Measurements from ENCODE around the gene COX5B. TPM values are rescaled to one million over a fixed set of nuclear protein-coding genes. Genes with fewer than 3 reads are reported as not detected.
A peak's percentile ranks its signal among the peaks of the same experiment; 100 is the strongest.
"Not testable (repeated sequence)": the region's sequence is repeated elsewhere in the genome, so short reads cannot be mapped to it uniquely, and the experiment has no call there.

The COX5B gene
- total RNA-seq, 1 donor from 2014 or later = 345 TPM

DNA sequence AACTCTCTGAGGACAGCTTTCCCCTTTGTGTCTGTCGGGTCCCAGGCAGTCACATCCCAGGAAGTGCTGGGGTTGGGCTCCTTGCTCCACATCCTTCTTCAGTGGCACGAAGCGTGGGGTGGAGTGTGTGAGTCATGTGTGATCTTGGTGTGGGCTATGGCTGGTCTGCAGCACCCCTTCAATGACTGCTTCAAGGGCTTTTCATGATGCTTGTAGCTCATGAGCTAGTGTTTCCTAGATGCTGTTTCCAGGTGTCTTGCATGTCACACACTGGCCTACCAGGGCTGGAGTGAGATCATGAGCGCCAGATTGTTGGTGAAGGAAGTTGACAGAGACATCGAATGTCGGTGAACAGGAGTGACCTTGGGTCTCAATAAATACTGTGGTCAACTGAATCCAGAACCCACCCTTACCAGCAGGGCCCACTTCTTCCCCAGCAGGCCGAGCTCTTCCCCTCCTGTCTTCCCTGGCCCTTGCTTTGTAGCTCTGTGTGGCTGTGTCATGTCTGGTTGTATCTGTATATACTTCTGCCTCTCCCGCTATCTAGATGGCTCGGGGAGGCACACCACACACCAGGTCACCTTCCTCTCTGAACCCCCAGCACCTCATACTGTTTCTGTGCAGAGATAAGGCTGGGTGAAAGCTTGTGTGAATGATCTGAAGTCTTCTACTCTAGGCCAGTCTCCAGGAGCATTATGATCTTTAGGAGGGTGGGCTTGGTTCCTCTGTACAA, 27.5 kb downstream of the COX5B start:
- no peak for DNase-seq (ENCODE audit: low spot score)

GRCh38 chr2:97673915-97674283, 28.0 kb downstream of the COX5B start:
- DNase-seq (ENCODE audit: low spot score) = no peak

DNA sequence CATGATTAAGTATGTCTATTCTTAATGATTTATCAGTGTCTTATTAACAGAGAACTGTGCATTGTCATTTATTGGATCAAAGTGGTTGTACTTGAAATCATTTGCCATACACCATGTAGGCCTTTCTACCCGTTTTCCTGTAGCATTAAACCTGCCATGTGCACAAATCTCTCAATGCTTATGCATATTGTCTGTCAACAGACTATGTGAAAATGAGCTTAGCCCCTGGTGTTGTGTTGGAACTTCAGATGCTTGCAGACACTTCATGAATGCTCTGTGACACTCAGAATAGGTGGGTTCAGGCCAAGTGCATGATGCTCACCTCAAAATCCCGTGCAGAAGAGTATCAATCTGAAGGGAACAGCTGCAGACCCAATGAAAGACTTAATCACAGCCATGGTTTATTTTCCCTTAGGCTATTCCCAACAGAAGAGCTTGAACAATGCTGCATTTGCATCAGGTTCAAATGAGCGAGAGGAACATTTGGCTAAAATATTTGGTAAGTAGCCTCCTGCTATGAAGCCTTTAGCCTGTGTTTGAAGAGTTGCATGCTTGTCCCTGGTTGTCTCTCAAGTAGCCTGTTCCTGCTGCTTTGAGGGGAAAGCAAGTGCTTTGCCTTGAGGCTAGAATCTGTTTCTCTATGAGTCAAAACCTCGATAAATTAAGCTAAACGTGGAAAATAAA, 29.7 kb downstream of the COX5B start:
- DNase-seq (ENCODE audit: low spot score) = no peak

- DNase-seq (ENCODE audit: low spot score) = no peak
These were observed 30.8 kb downstream of the COX5B start for GRCh38 chr2:97676620-97677019.

DNA sequence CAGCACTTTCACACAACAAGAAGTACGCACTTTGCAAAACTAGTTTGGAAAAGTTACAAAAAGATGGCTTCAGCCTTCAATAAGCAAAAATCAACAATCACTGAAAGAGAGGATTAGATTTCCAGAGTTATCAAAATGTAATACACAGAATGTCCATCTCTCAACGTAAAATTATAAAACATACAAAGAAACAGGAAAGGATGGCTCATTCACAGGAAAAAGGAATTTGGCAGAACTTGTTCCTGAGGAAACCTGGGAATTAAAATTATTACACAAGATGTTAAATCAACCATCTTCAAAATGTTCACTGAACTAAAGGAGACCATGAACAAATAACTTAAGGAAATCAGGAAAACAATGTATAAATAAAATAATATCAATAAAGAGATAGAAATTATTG, 31.6 kb downstream of the COX5B start:
- DNase-seq (ENCODE audit: low spot score) = no peak

DNA sequence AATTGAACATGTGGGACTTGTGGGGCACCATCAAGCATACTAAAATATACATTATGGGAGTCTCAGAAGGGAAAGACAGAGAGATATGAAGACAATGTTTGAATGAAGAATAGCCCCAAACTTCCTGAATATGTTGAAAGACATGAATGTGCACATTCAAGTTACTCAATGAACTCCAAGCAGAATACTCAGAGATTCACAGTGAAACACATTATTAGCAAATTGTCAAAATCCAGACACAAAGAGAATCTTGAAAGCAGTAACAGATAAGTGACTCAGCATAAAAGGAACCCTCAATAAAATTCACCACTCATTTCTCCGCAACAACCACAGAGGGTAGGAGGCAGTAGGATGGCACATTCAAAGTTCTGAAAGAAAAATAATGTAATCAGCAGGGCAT, 32.4 kb downstream of the COX5B start:
- no peak for DNase-seq (ENCODE audit: low spot score)

DNA sequence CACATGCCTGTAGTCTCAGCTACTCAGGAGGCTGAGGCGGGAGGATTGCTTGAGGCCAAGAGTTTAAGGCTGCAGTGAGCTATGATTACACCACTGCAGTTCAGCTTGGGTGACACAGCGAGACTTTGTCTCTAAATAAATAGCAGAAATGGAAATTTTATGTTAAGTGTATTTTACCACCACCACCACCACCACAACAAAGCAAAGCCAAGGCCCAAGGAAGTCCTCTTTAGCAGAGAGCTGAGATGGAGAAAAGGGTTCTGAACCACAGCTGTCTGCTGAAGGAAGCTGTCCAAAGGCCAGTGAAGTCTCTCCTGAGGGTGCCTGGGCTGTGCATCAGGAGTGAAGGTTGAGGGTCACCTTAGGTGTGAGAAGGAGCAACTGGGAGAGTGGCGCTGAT, 41.4 kb downstream of the COX5B start:
- not testable (repeated sequence) for DNase-seq (ENCODE audit: low spot score)

DNA sequence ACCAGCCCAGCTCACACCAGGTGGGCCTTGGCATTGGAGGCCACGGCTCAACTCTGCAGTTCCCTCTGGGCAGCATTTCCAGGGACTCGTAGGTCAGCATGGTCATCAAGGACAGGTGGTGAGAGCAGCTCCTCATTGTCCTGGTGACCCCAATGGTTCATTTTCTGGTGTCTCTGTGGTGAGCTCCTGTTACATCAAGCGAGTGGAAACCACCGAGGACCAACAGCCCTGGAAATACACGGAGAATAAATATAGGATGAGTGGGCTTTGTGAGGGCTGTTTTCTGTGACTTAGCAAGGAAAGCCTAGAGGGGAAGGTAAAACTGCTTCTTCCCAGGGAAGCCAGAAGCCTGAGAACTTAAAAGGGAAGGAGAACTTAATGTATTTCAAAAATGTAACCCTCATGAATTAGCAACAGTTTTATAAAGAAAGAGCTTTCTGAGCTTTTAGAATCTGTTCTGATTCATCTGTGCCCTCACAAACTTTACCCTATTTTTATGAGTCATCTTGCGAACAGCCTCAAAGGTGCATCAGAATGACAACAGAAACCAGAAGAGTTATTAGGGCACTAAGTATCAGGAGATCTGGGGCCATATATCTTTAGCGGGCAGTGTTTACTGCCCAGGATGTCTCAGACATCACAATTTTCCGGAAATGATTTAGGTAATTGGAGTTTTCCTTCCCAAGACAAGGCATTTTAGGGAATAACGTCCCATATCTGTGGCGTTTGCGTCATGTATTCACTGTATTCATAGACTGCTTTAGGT, 42.4 kb downstream of the COX5B start:
- no peak for DNase-seq (ENCODE audit: low spot score)

GRCh38 chr2:97691166-97691565, 45.3 kb downstream of the COX5B start:
- DNase-seq (ENCODE audit: low spot score) = no peak

DNA sequence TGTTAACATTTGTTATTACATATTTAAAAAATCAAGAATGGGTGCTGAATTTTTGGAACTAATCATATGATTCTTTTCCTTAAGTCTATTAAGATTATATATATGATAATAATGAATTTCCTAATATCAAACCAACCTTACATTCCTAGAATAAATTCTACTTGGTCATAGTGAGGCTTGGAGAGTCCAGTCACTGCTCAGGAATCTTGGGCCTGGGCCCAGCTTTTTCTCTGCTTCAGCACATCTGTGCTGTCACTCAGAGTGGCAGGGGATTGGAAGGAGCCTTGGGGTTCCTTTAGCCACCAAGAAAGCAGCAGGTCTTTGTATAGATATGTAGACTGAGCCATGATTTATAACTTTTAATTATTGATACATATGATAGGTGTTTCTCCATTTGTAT, 47.6 kb downstream of the COX5B start:
- no peak for DNase-seq (ENCODE audit: low spot score)

GRCh38 chr2:97695744-97696143, 49.9 kb downstream of the COX5B start:
- no peak for DNase-seq (ENCODE audit: low spot score)

DNA sequence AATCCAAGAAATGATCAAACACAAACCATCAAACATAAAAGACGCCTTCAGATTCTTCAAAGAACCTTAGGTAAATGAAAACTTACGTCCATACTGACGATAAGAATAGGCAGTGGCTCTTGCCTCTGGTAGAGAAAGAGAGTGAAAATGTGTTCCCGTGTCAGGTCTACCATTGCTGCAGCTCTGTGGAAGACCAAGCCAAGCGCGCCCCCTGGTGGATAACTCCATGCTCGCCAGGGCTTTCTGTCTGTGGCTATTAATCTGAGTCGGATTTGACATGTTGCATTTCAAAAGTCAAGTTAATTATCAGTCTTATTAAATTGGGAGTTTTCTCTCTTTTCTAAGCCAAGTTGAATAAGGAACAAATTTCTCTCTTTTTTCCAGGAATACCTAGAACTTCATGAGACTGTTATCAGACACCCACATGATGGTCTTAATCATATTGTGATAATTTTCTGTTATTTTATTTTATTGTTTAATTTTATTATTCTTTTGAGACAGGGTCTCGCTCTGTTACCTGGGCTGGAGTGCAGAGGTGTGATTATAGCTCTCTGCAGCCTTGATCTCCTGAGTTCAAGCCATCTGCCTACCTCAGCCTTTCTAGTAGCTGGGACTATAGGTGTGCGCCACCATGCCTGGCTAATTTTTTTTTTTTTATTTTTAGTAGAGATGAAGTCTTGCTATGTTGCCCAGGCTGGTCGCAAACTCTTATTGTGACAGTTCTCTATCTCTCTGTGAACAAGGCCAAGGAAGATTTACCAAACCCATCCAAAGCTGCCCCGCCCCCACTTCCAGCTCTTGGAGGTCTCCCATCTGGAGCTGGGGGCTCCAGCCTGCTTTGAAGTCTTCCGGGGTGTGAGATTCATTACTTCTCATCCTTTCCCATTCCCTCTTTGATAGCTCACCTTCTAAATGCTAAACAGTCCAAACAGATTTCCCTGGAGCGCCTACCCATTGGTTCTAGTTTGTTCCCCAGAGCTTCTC, 51.7 kb downstream of the COX5B start:
- DNase-seq (ENCODE audit: low spot score) = peak; percentile 92

Other genes starting within 250 kb of the COX5B start
- gene ANKRD36B, start 56.2 kb upstream of the COX5B start, total RNA-seq = 13.2 TPM
- gene ACTR1B, start 18.0 kb downstream of the COX5B start, total RNA-seq = 86.6 TPM
- gene C2orf92, start 23.7 kb downstream of the COX5B start, total RNA-seq = 4.8 TPM
- 12.6 TPM for gene ZAP70, start 67.5 kb downstream of the COX5B start, total RNA-seq

Data from mucosa of gallbladder (tissue), 1 donor.